Heart left ventricle (tissue), 16 donors: Measurements from ENCODE around the gene R3HDML. TPM values are rescaled to one million over a fixed set of nuclear protein-coding genes. Genes with fewer than 3 reads are reported as not detected.
A peak's percentile ranks its signal among the peaks of the same experiment; 100 is the strongest.

Experiments used
- ATAC-seq, 4 donors: fragments of 200-7000 bp; cut with Tn5 transposase; one replicate each; pipeline ENCODE4 v1.9.1; 2020 to 2022; ENCODE audit warnings: moderate library complexity in 4 of 4, mild to moderate bottlenecking in 3 of 4, moderate number of reproducible peaks in 1 of 4
- DNase-seq, 5 donors: peaks; one replicate each; pipeline ENCODE4 v3.0.0-alpha.2; 2020
- H3K27ac ChIP-seq, 12 donors: fragments of 200-600 bp; sonication (generic) in 4 of 12; one replicate each; pipeline versions ENCODE4 v1.5.0 to v1.8.0; 2016 to 2022; ENCODE audit warnings: mild to moderate bottlenecking in 2 of 12
- H3K27me3 ChIP-seq, 9 donors: fragments of 200-600 bp; sonication (generic) in 2 of 9; one replicate each; pipeline versions ENCODE4 v1.5.1 to v1.8.0; 2016 to 2022; ENCODE audit warnings: mild to moderate bottlenecking in 3 of 9
- H3K36me3 ChIP-seq, 9 donors: fragments of 200-600 bp; sonication (generic) in 2 of 9; one replicate each; pipeline versions ENCODE4 v1.5.0 to v1.8.0; 2018 to 2022; ENCODE audit warnings: mild to moderate bottlenecking in 2 of 9
- H3K4me1 ChIP-seq, 12 donors: fragments of 200-600 bp; sonication (generic) in 4 of 12; one replicate each; pipeline versions ENCODE4 v1.5.0 to v1.8.0; 2016 to 2022; ENCODE audit warnings: mild to moderate bottlenecking in 3 of 12
- H3K4me3 ChIP-seq, 12 donors: fragments of 200-600 bp; sonication (generic) in 4 of 12; one replicate each; pipeline versions ENCODE4 v1.5.0 to v1.8.0; 2017 to 2022; ENCODE audit warnings: mild to moderate bottlenecking in 9 of 12, moderate library complexity in 4 of 12
- H3K9me3 ChIP-seq, 12 donors: fragments of 200-600 bp; sonication (generic) in 4 of 12; one replicate each; pipeline versions ENCODE4 v1.5.0 to v1.8.0; 2016 to 2022; ENCODE audit warnings: mild to moderate bottlenecking in 1 of 12
- POLR2A ChIP-seq, 2 donors: fragments of 450-650 bp; IDR thresholded peaks; one replicate each; pipeline ENCODE4 v1.6.1; 2017; ENCODE audit warnings: antibody characterized with exemption in 2 of 2, mild to moderate bottlenecking in 2 of 2, moderate library complexity in 2 of 2
- WGBS, 4 donors: extraction: QIAGEN DNeasy Blood & Tissue Kit in 2 of 4; methylation state at CpG; one replicate each; pipeline versions ENCODE4 v1.1.5 to v1.1.7; 2013 to 2018; 5-methylcytosine and 5-hydroxymethylcytosine counted together
- intact Hi-C, 10 donors: fragments of 100-400 bp; cut with DNase I; formaldehyde crosslinking; loops; one replicate each; pipeline versions ENCODE4 v1.11.1 to v1.14.2; 2022
- polyA plus RNA-seq, 2 donors: library from polyadenylated mRNA; stranded (reverse); fragments of 200-250 nt; gene quantifications; one replicate each; pipeline ENCODE4 v1.2.3, GENCODE V29; 2013
- total RNA-seq, 9 donors: library from RNA; depleted of rRNA in 2 of 9; stranded (reverse); fragments of >200 nt in 2 of 9; fragmentation: NEBNext Ultra II Directional in 3 of 9; extraction: Animal tissue kit (Norgen Biotek cat#: 25700) in 3 of 9; gene quantifications; one replicate each; pipeline versions ENCODE4 v1.1.0 to v1.2.4, GENCODE V29; 2016 to 2023
- TF ChIP-seq, protein P1 (sequence below), 12 donors: fragments of 200-600 bp; sonication (generic) in 4 of 12; IDR thresholded peaks; one replicate each; pipeline versions ENCODE4 v1.5.0 to v1.8.0; 2018 to 2022; ENCODE audit warnings: antibody characterized with exemption in 12 of 12, mild to moderate bottlenecking in 5 of 12
- donor health status: ischemic (EF 13 %, LVEDD 7.1; RV severe dilation, severe dysfunction).
- donor health status: healthy with polysubstance abuse.
- donor health status: DM: no; HTN: yes; CAD: no.
- donor health status: DM: no; HTN: no; CAD: no.
- donor health status: ischemic (EF 25% LVEDD 6.9; RV normal size, moderate dysfunction).
- donor health status: ischemic (EF 25% LVEDD 5.7; RV mildly dilated, moderate dysfunction).
- donor health status: healthy.
- donor health status: DM: yes; HTN: yes; CAD: no.
- donor health status: ischemic (EF 35%, LVEDD 5.7; RV mildly dilated, moderate dysfunction).
- donor health status: nonischemic (EF 11% LVEDD 7.7; RV severe dilation, severe dysfunction).
- donor health status: DM: yes; HTN: yes; CAD: no.
- donor health status: PGD.
- donor health status: ischemic (EF 29% LVEDD 5.4; RV normal size, mild dysfunction).
- donor health status: nonischemic (EF 23%, LVEDD 6.1; RV moderate dilation, normal function).

R3HDML gene
- total and polyA plus RNA-seq, 11 donors: not detected

DNA sequence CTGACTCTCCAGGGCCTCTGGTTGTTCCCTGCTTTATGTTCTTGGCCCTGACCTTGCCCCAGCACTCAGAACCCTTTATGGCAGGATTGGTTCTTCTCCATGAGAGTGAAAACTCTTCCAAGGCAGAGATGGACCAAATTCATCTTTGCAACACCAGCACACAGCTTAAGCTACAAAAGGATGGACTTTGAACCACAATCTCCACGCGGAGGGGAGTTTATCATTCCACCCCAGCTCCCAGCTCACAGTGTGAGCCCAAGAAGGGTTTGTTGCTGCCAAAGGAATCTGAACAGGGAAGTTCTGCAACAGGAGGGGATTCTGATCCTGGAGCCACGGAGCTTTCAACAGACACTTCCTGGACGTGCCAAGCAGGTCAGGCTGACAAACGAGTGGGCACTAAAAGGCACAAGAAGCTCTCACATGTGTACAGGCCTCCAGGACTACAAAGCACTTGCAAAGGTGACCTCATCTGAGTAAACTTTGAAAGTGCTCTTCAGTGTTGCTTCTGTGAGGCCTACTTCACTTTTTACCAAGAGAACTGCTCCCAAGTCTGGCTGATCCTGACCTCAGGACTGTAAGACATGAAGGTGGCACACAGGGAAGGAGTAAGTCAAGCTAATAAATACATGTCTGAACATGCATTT, 34.7 kb upstream of the R3HDML start:
- 30 to 47% (median 43%) methylated on average over 5 of the region's 5 CpGs for WGBS, 4 donors
- no peaks in the 10 kb centered on the region for H3K27me3 ChIP-seq
- H3K36me3 ChIP-seq: peaks cover 0 to 16% (median 7%) of the 10 kb centered on the region in 9 donors
- no peak overlapping the region for H3K4me3 ChIP-seq
- H3K27ac ChIP-seq: peak overlapping the region in 11 of 12 donors; percentile 11 to 95 (median 51)
- no peaks in the 10 kb centered on the region for H3K9me3 ChIP-seq
- peak; percentile 57 to 77 (median 76) for ATAC-seq
- TF ChIP-seq, protein P1, sequence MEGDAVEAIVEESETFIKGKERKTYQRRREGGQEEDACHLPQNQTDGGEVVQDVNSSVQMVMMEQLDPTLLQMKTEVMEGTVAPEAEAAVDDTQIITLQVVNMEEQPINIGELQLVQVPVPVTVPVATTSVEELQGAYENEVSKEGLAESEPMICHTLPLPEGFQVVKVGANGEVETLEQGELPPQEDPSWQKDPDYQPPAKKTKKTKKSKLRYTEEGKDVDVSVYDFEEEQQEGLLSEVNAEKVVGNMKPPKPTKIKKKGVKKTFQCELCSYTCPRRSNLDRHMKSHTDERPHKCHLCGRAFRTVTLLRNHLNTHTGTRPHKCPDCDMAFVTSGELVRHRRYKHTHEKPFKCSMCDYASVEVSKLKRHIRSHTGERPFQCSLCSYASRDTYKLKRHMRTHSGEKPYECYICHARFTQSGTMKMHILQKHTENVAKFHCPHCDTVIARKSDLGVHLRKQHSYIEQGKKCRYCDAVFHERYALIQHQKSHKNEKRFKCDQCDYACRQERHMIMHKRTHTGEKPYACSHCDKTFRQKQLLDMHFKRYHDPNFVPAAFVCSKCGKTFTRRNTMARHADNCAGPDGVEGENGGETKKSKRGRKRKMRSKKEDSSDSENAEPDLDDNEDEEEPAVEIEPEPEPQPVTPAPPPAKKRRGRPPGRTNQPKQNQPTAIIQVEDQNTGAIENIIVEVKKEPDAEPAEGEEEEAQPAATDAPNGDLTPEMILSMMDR (IDR thresholded peaks at IDR 0.05): no peak
- TF ChIP-seq POLR2A (IDR thresholded peaks at IDR 0.05): no peak
- DNase-seq: peak in 2 of 5 donors; percentile 53
- H3K4me1 ChIP-seq: peaks cover 0 to 65% (median 21%) of the 10 kb centered on the region in 12 donors
- intact Hi-C loops: loop anchor here in 2 of 10 donors (5.0 to 10.0 kb wide), 2 partner anchors 80 to 303 kb away; no protein-coding TSS in a partner anchor

DNA sequence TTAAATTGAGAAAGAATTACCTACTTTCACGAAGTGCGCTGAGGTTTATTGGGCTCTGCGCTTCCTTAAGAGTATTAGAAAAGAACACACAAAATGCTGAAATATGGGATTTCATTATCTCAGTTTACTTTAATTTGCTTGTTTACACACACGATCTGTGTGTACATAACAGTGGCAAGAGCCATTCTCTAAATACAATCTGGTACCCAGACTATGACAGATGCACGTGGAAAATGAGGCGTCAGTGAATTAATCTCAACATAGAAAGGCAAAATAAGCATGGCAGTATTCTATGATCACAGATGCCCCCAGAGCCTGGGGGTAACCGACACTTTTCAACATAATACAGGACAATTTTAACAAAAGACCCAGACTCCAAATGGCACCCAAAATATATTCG, 34.1 kb upstream of the R3HDML start:
- Histone ChIP-seq H3K4me1 (peaks cover 0 to 65% (median 21%) of the 10 kb centered on the region in 12 donors), H3K4me3 (no peak overlapping the region), H3K9me3 (no peaks in the 10 kb centered on the region), H3K27me3 (no peaks in the 10 kb centered on the region), H3K27ac (peak overlapping the region in 11 of 12 donors; percentile 11 to 95 (median 51)), H3K36me3 (peaks cover 0 to 16% (median 7%) of the 10 kb centered on the region in 9 donors)
- ATAC-seq (no peak), DNase-seq (no peak)
- intact Hi-C loops: loop anchor here in 2 of 10 donors (5.0 to 10.0 kb wide), 2 partner anchors 80 to 302 kb away; no protein-coding TSS in a partner anchor
- TF ChIP-seq, protein P1 (IDR thresholded peaks at IDR 0.05): no peak
- no peak for TF ChIP-seq POLR2A (IDR thresholded peaks at IDR 0.05)
- WGBS, 4 donors: 83 to 88% (median 87%) methylated on average over 8 of the region's 8 CpGs

DNA sequence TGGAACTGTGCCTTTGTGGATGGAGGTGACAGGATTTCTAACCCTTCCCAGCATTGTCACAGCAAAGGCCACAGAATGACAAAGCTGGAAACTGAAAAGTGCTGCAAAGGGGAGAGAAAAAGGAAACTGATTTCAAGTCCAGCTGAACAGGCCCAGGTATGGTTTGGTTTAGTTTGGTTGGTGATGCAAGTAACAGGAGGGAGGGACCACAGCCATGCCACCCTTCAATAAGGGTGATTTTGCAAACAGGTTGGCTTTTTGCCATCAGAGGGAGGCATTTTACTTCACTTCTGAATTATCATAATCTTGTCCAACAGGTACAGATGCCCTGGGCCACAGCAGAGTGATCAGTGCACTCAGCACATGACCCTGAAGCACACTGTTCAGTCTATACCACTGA, 32.5 kb upstream of the R3HDML start:
- H3K4me1 ChIP-seq: peaks cover 0 to 75% (median 25%) of the 10 kb centered on the region in 12 donors
- H3K9me3 ChIP-seq: no peaks in the 10 kb centered on the region
- no peak for DNase-seq
- no peak overlapping the region for H3K4me3 ChIP-seq
- peak overlapping the region in 9 of 12 donors; percentile 16 to 95 (median 69) for H3K27ac ChIP-seq
- intact Hi-C loops: loop anchor here in 2 of 10 donors (5.0 to 10.0 kb wide), 2 partner anchors 82 to 300 kb away; no protein-coding TSS in a partner anchor
- no peak for TF ChIP-seq POLR2A (IDR thresholded peaks at IDR 0.05)
- TF ChIP-seq, protein P1 (IDR thresholded peaks at IDR 0.05): no peak
- no peaks in the 10 kb centered on the region for H3K27me3 ChIP-seq
- H3K36me3 ChIP-seq: peaks cover 0 to 16% (median 7%) of the 10 kb centered on the region in 9 donors
- no peak for ATAC-seq

DNA sequence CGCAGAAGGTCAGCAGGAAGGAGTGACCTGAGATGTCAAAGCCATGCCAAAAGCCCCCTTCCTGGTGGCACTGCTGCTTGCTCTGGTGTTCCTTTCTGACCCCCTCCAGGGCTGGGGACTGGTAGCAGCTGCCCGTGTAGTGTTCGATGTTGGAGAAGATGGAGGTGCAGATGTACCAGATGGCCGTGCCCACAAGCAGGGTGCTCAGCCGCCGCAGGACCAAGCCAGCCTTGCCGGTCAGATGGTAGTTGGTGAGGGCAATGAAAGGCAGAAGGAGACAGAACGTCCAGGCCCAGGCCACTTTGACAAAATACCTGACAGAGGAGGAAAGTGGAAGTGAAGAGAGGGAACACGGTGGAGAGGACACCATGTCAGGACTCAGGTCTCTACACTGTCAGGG, 29.9 kb upstream of the R3HDML start:
- peak overlapping the region in 9 of 12 donors; percentile 16 to 95 (median 69) for H3K27ac ChIP-seq
- peaks cover 0 to 16% (median 7%) of the 10 kb centered on the region in 9 donors for H3K36me3 ChIP-seq
- no peak for ATAC-seq
- no peak for DNase-seq
- peaks cover 0 to 84% (median 28%) of the 10 kb centered on the region in 12 donors for H3K4me1 ChIP-seq
- H3K27me3 ChIP-seq: no peaks in the 10 kb centered on the region
- no peak for TF ChIP-seq POLR2A (IDR thresholded peaks at IDR 0.05)
- WGBS, 4 donors: 77 to 80% (median 78%) methylated on average over 9 of the region's 9 CpGs
- intact Hi-C loops: loop anchor here in 1 of 10 donors (10.0 kb wide), 1 partner anchor 298 kb away; no protein-coding TSS in a partner anchor
- H3K9me3 ChIP-seq: no peaks in the 10 kb centered on the region
- no peak overlapping the region for H3K4me3 ChIP-seq
